GM12878 (cell line): Measurements from ENCODE around the gene OR2T35. TPM values are rescaled to one million over a fixed set of nuclear protein-coding genes. Genes with fewer than 3 reads are reported as not detected.

Source experiments
- ATAC-seq: fragments of 200-7000 bp; cut with Tn5 transposase; 3 replicates; pipeline ENCODE4 v1.9.1; 2020; ENCODE audit warnings: mild to moderate bottlenecking, moderate library complexity
- BruUV-seq: library from RNA; stranded (reverse); fragments of 400-500 nt; replicated peaks from 2 replicates; lab custom pipeline; 2021; lab: Mats Ljungman, UMichigan
- CTCF ChIA-PET: fragments of 300-600 bp; sonication (Branson Sonifier 250); formaldehyde crosslinking; extraction: SDS; loops from one replicate; lab custom pipeline; 2021; ENCODE audit warnings: inconsistent platforms; lab: Yijun Ruan, JAX
- POLR2A ChIA-PET: fragments of 350-600 bp; formaldehyde crosslinking; extraction: SDS; loops from one replicate; lab custom pipeline; 2021; ENCODE audit warnings: inconsistent platforms; lab: Charles Lee
- RAD21 ChIA-PET: fragments of 300-600 bp; sonication (Branson Sonifier 250); formaldehyde crosslinking; loops from one replicate; lab custom pipeline; 2023; ENCODE audit warnings: antibody characterized with exemption; ENCODE audit not compliant: unreplicated experiment; lab: Charles Lee
- SMC1A ChIA-PET: fragments of 300-600 bp; sonication (Branson Sonifier 250); formaldehyde crosslinking; loops from one replicate; lab custom pipeline; 2023; ENCODE audit not compliant: unreplicated experiment, uncharacterized antibody; lab: Charles Lee
- DNase-seq: peaks from one replicate; pipeline ENCODE4 v3.0.0-alpha.2; 2011; ENCODE audit warnings: low read depth, low spot score
- FAIRE-seq: peaks from 3 replicates; lab custom pipeline; 2011; peaks lifted over from hg19 to GRCh38; lab: Jason Lieb, UNC
- H2AFZ ChIP-seq: 2 replicates; pipeline ENCODE4 v1.6.0; 2011; ENCODE audit warnings: low read depth, low read length, control low read depth; ENCODE audit not compliant: control insufficient read depth
- H3K27ac ChIP-seq: 2 replicates; pipeline ENCODE4 v1.5.1; 2011; ENCODE audit warnings: control low read depth; ENCODE audit not compliant: control insufficient read depth, insufficient read depth
- H3K27me3 ChIP-seq, 2 experiments: replicated peaks in 1 of 2; 2 replicates each; pipeline versions ENCODE4 v1.6.0 to v1.6.1; 2011; ENCODE audit warnings: low read length in 1 of 2; ENCODE audit not compliant: control insufficient read depth in 2 of 2, insufficient read depth in 2 of 2
- H3K36me3 ChIP-seq, 2 experiments: 2 replicates each; pipeline ENCODE4 v1.5.1; 2011; ENCODE audit warnings: low read length in 1 of 2; ENCODE audit not compliant: control insufficient read depth in 2 of 2, insufficient read depth in 2 of 2
- H3K4me1 ChIP-seq: 2 replicates; pipeline ENCODE4 v1.6.1; 2011; ENCODE audit warnings: mild to moderate bottlenecking, low read length, moderate library complexity, mixed read lengths; ENCODE audit not compliant: control insufficient read depth, insufficient read depth
- H3K4me2 ChIP-seq: 2 replicates; pipeline ENCODE4 v1.6.0; 2011; ENCODE audit warnings: control low read depth; ENCODE audit not compliant: control insufficient read depth, insufficient read depth
- H3K4me3 ChIP-seq: fragments of 200-600 bp; sonication (generic); 2 replicates; pipeline ENCODE4 v1.5.1; 2016
- H3K79me2 ChIP-seq: 2 replicates; pipeline ENCODE4 v1.6.0; 2011; ENCODE audit warnings: low read length; ENCODE audit not compliant: control insufficient read depth, insufficient read depth
- H3K9ac ChIP-seq: 2 replicates; pipeline ENCODE4 v1.8.0; 2011; ENCODE audit warnings: low read length, control low read depth, mixed read lengths; ENCODE audit not compliant: control insufficient read depth, insufficient read depth
- H3K9me3 ChIP-seq: replicated peaks from 3 replicates; pipeline ENCODE4 v1.5.1; 2011; ENCODE audit warnings: mild to moderate bottlenecking, low read length; ENCODE audit not compliant: control insufficient read depth, insufficient read depth
- H4K20me1 ChIP-seq: 2 replicates; pipeline ENCODE4 v1.6.0; 2011; ENCODE audit not compliant: control insufficient read depth, insufficient read depth
- CBX5 ChIP-seq: sonication (generic); IDR thresholded peaks from 2 replicates; pipeline ENCODE4 v1.6.1; 2016; ENCODE audit warnings: low read depth, moderate library complexity, mild to moderate bottlenecking, inconsistent platforms
- CUX1 ChIP-seq: IDR thresholded peaks from 2 replicates; pipeline ENCODE4 v1.6.1; 2012; ENCODE audit warnings: improper control_type of control experiment, low read depth, low read length; ENCODE audit not compliant: insufficient replicate concordance
- IKZF1 ChIP-seq: fragments of 450-650 bp; conservative IDR thresholded peaks from 2 replicates; pipeline ENCODE4 v1.6.1; 2017; ENCODE audit warnings: antibody characterized with exemption, mild to moderate bottlenecking
- MEF2B ChIP-seq: fragments of 450-650 bp; IDR thresholded peaks from 2 replicates; pipeline ENCODE4 v1.6.1; 2018; ENCODE audit warnings: mild to moderate bottlenecking, moderate library complexity; ENCODE audit not compliant: partially characterized antibody, poor library complexity, severe bottlenecking
- ZBTB33 ChIP-seq: fragments of 450-650 bp; IDR thresholded peaks from 2 replicates; pipeline ENCODE4 v1.6.1; 2017; ENCODE audit warnings: mild to moderate bottlenecking
- ZNF384 ChIP-seq: IDR thresholded peaks from 2 replicates; pipeline ENCODE4 v1.6.1; 2012; ENCODE audit warnings: low read depth, mild to moderate bottlenecking, low read length, improper control_type of control experiment, borderline replicate concordance
- WGBS: methylation state at CpG from one replicate; pipeline ENCODE4 v1.1.6; 2016; ENCODE audit warnings: low lambda C conversion rate; ENCODE audit not compliant: insufficient replicate concordance, insufficient coverage; ENCODE audit errors: missing lambda C conversion rate; 5-methylcytosine and 5-hydroxymethylcytosine counted together
- in situ Hi-C: fragments of 300-500 bp; cut with MboI; formaldehyde crosslinking; loops from 9 replicates; pipeline ENCODE4 v1.14.3; 2018; ENCODE audit warnings: mixed read lengths
- intact Hi-C: fragments of 100-400 bp; cut with micrococcal nuclease; formaldehyde crosslinking; loops from one replicate; pipeline ENCODE4 v1.14.2; 2022; ENCODE audit not compliant: unreplicated experiment
- polyA plus RNA-seq, 11 experiments: library from polyadenylated mRNA; depleted of rRNA in 4 of 11; unstranded in 6 of 11; stranded (reverse) in 5 of 11; fragments of >200 nt; fragmentation: Nextera tagmentation in 4 of 11; fragmentation: Illumina TruSeq in 1 of 11; extraction: Ambion mirVana in 4 of 11; extraction: Trizol in 1 of 11; gene quantifications; 1 replicate in 1 of 11; 2 replicates in 10 of 11; pipeline versions ENCODE4 v1.2.1 to v1.2.3, GENCODE V29; 2011 to 2016; ENCODE audit warnings: inconsistent platforms in 2 of 11, missing spikeins in 2 of 11, low read depth in 1 of 11
- total RNA-seq, 4 experiments: library from RNA; depleted of rRNA in 3 of 4; stranded (reverse); fragments of >200 nt in 3 of 4; fragmentation: Illumina TruSeq in 1 of 4; extraction: Trizol in 1 of 4; gene quantifications; 2 replicates each; pipeline versions ENCODE4 v1.2.1 to v1.2.3, GENCODE V29; 2013 to 2021

The OR2T35 gene
- total and polyA plus RNA-seq, 10 of the 15 experiments (the other 5 are each of a cell fraction or from before 2014, with no cell fraction given): 0.03 to 0.89 (median 0.38) TPM; not detected in 2

- ChIA-PET POLR2A (no interaction called here), CTCF (no interaction called here), SMC1A (no interaction called here), RAD21 (no interaction called here)
- no peak for DNase-seq
- H3K27me3 ChIP-seq: no peaks in the 10 kb centered on the region
- no peak for ATAC-seq
- no peak overlapping the region for H2AFZ ChIP-seq
- H3K36me3 ChIP-seq: no peaks in the 10 kb centered on the region
- H3K9me3 ChIP-seq: no peaks in the 10 kb centered on the region
- H3K9ac ChIP-seq: no peak overlapping the region
- TF ChIP-seq ZNF384 (no peak), MEF2B (no peak), IKZF1 (no peak), ZBTB33 (no peak), CBX5 (no peak), CUX1 (no peak)
- H3K4me2 ChIP-seq: no peak overlapping the region
- H3K4me1 ChIP-seq: no peaks in the 10 kb centered on the region
- intact Hi-C loops: no loop called here
- no peaks in the 10 kb centered on the region for H3K79me2 ChIP-seq
- H4K20me1 ChIP-seq: no peaks in the 10 kb centered on the region
- WGBS: no CpG with 5 or more reads among the region's 2 CpGs
- no peak overlapping the region for H3K4me3 ChIP-seq
- in situ Hi-C loops: no loop called here
- H3K27ac ChIP-seq: no peak overlapping the region
- FAIRE-seq: no peak
- no TSS peak for BruUV-seq
Measured at GRCh38 chr1:248630551-248630950, 14.5 kb downstream of the OR2T35 start.
